HL-60 (cell line): ENCODE results near the gene CASQ1.

Source experiments
- GABPA ChIP-seq: IDR thresholded peaks from 2 replicates; pipeline ENCODE4 v1.6.1; 2012; ENCODE audit warnings: low read depth
- POLR2AphosphoS5 ChIP-seq: IDR thresholded peaks from 2 replicates; pipeline ENCODE4 v1.6.1; 2012; ENCODE audit warnings: low read depth
- SPI1 ChIP-seq: IDR thresholded peaks from 2 replicates; pipeline ENCODE4 v1.6.1; 2012; ENCODE audit warnings: low read depth, mild to moderate bottlenecking, borderline replicate concordance
- TF ChIP-seq, protein P1 (sequence below): IDR thresholded peaks from one replicate; pipeline ENCODE4 v1.5.1; 2011; ENCODE audit warnings: low read length, control low read depth, inconsistent platforms; ENCODE audit not compliant: insufficient read depth
- TF ChIP-seq, protein P2 (sequence below): IDR thresholded peaks from 2 replicates; pipeline ENCODE4 v1.6.1; 2012; ENCODE audit warnings: low read depth; ENCODE audit not compliant: insufficient replicate concordance

DNA sequence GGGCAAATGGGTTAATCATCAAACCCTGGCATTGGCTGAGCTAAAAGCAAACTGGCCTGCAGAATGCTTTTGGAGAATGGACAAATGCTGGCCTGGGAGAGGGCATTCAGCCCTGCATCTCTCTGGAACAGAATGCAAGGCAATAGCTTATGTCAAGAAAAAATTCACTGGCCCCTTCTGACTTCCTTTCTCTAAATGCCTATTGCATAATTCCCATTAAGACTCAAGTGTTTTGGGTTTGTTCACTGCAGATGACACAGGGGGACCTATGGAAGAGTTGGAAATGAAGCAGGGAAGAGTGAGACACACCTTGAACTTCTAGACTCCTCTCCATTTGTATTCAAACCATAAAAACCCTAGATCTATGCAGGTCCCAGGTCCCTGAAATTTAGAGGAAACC is 30.7 kb downstream of the CASQ1 start:
- TF ChIP-seq, protein P1, sequence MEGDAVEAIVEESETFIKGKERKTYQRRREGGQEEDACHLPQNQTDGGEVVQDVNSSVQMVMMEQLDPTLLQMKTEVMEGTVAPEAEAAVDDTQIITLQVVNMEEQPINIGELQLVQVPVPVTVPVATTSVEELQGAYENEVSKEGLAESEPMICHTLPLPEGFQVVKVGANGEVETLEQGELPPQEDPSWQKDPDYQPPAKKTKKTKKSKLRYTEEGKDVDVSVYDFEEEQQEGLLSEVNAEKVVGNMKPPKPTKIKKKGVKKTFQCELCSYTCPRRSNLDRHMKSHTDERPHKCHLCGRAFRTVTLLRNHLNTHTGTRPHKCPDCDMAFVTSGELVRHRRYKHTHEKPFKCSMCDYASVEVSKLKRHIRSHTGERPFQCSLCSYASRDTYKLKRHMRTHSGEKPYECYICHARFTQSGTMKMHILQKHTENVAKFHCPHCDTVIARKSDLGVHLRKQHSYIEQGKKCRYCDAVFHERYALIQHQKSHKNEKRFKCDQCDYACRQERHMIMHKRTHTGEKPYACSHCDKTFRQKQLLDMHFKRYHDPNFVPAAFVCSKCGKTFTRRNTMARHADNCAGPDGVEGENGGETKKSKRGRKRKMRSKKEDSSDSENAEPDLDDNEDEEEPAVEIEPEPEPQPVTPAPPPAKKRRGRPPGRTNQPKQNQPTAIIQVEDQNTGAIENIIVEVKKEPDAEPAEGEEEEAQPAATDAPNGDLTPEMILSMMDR = no peak
- no peak for TF ChIP-seq POLR2AphosphoS5
- TF ChIP-seq, protein P2, sequence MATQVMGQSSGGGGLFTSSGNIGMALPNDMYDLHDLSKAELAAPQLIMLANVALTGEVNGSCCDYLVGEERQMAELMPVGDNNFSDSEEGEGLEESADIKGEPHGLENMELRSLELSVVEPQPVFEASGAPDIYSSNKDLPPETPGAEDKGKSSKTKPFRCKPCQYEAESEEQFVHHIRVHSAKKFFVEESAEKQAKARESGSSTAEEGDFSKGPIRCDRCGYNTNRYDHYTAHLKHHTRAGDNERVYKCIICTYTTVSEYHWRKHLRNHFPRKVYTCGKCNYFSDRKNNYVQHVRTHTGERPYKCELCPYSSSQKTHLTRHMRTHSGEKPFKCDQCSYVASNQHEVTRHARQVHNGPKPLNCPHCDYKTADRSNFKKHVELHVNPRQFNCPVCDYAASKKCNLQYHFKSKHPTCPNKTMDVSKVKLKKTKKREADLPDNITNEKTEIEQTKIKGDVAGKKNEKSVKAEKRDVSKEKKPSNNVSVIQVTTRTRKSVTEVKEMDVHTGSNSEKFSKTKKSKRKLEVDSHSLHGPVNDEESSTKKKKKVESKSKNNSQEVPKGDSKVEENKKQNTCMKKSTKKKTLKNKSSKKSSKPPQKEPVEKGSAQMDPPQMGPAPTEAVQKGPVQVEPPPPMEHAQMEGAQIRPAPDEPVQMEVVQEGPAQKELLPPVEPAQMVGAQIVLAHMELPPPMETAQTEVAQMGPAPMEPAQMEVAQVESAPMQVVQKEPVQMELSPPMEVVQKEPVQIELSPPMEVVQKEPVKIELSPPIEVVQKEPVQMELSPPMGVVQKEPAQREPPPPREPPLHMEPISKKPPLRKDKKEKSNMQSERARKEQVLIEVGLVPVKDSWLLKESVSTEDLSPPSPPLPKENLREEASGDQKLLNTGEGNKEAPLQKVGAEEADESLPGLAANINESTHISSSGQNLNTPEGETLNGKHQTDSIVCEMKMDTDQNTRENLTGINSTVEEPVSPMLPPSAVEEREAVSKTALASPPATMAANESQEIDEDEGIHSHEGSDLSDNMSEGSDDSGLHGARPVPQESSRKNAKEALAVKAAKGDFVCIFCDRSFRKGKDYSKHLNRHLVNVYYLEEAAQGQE = no peak
- no peak for TF ChIP-seq SPI1
- no peak for TF ChIP-seq GABPA
